Measurements from ENCODE around the gene ACACA. TPM values are rescaled to one million over a fixed set of nuclear protein-coding genes. Genes with fewer than 3 reads are reported as not detected.

Gene ACACA
- total and polyA plus RNA-seq, 2 donors (not counting 1 experiment from before 2014, with no cell fraction given), result 45.2 to 123 TPM

- Histone ChIP-seq H3K79me2 (ENCODE audit: control insufficient read depth, insufficient read depth, low read length) (no peaks in the 10 kb centered on the region), H3K27ac (ENCODE audit: insufficient read depth, low read length) (no peak overlapping the region), H3K4me1 (ENCODE audit: control insufficient read depth, extremely low read depth, insufficient read depth, low read length) (no peaks in the 10 kb centered on the region), H3K36me3 (ENCODE audit: control insufficient read depth, insufficient read depth, low read length) (peaks cover 4% of the 10 kb centered on the region), H3K9ac (ENCODE audit: insufficient read depth, low read length) (no peak overlapping the region), H3K4me3 (replicated peaks in 1 of 4; ENCODE audit: control extremely low read depth in 1 of 4, insufficient read depth in 1 of 4, low read depth in 3 of 4, low read length in 4 of 4) (no peak overlapping the region), H3K27me3 (ENCODE audit: control insufficient read depth, insufficient read depth, low read length) (no peaks in the 10 kb centered on the region), H3K9me3 (ENCODE audit: control insufficient read depth, insufficient read depth, low read depth, low read length) (no peaks in the 10 kb centered on the region), H4K20me1 (ENCODE audit: control insufficient read depth, extremely low read depth, insufficient read depth, low read length) (no peaks in the 10 kb centered on the region), H3K4me2 (ENCODE audit: extremely low read depth, insufficient read depth, low read length) (no peak overlapping the region), H2AFZ (ENCODE audit: low read length) (no peak overlapping the region)
- no peak for DNase-seq (ENCODE audit: low read depth in 2 of 2)
- TF ChIP-seq EZH2 (IDR thresholded peaks at IDR 0.05; ENCODE audit: low read length, missing control alignments) (no peak), CTCF (conservative IDR thresholded peaks at IDR 0.05 in 1 of 2, IDR thresholded peaks at IDR 0.05 in 1 of 2; ENCODE audit: low read depth in 1 of 2, low read length in 2 of 2) (no peak)
Measured at GRCh38 chr17:37231887-37232286, 174.7 kb downstream of the ACACA start.

- TF ChIP-seq CTCF (conservative IDR thresholded peaks at IDR 0.05 in 1 of 2, IDR thresholded peaks at IDR 0.05 in 1 of 2; ENCODE audit: low read depth in 1 of 2, low read length in 2 of 2), result no peak
- no peak for TF ChIP-seq EZH2 (IDR thresholded peaks at IDR 0.05; ENCODE audit: low read length, missing control alignments)
- Histone ChIP-seq H3K36me3 (ENCODE audit: control insufficient read depth, insufficient read depth, low read length) (peaks cover 4% of the 10 kb centered on the region), H3K9ac (ENCODE audit: insufficient read depth, low read length) (no peak overlapping the region), H3K4me1 (ENCODE audit: control insufficient read depth, extremely low read depth, insufficient read depth, low read length) (no peaks in the 10 kb centered on the region), H4K20me1 (ENCODE audit: control insufficient read depth, extremely low read depth, insufficient read depth, low read length) (no peaks in the 10 kb centered on the region), H2AFZ (ENCODE audit: low read length) (no peak overlapping the region), H3K4me3 (replicated peaks in 1 of 4; ENCODE audit: control extremely low read depth in 1 of 4, insufficient read depth in 1 of 4, low read depth in 3 of 4, low read length in 4 of 4) (no peak overlapping the region), H3K79me2 (ENCODE audit: control insufficient read depth, insufficient read depth, low read length) (no peaks in the 10 kb centered on the region), H3K27me3 (ENCODE audit: control insufficient read depth, insufficient read depth, low read length) (no peaks in the 10 kb centered on the region), H3K9me3 (ENCODE audit: control insufficient read depth, insufficient read depth, low read depth, low read length) (no peaks in the 10 kb centered on the region), H3K4me2 (ENCODE audit: extremely low read depth, insufficient read depth, low read length) (no peak overlapping the region), H3K27ac (ENCODE audit: insufficient read depth, low read length) (no peak overlapping the region)
- DNase-seq (ENCODE audit: low read depth in 2 of 2), result no peak
Measured at GRCh38 chr17:37230633-37231032, 176.0 kb downstream of the ACACA start.

GRCh38 chr17:37225465-37225864, 181.2 kb downstream of the ACACA start:
- H3K27ac ChIP-seq (ENCODE audit: insufficient read depth, low read length), result no peak overlapping the region
- no peak for TF ChIP-seq EZH2 (IDR thresholded peaks at IDR 0.05; ENCODE audit: low read length, missing control alignments)
- TF ChIP-seq CTCF (conservative IDR thresholded peaks at IDR 0.05 in 1 of 2, IDR thresholded peaks at IDR 0.05 in 1 of 2; ENCODE audit: low read depth in 1 of 2, low read length in 2 of 2), result no peak
- no peak for DNase-seq (ENCODE audit: low read depth in 2 of 2)

More at GRCh38 chr17:37225465-37225864, 181.2 kb downstream of the ACACA start:
- peaks cover 9% of the 10 kb centered on the region for H3K36me3 ChIP-seq (ENCODE audit: control insufficient read depth, insufficient read depth, low read length)
- no peaks in the 10 kb centered on the region for H3K79me2 ChIP-seq (ENCODE audit: control insufficient read depth, insufficient read depth, low read length)
- no peaks in the 10 kb centered on the region for H4K20me1 ChIP-seq (ENCODE audit: control insufficient read depth, extremely low read depth, insufficient read depth, low read length)
- H3K4me1 ChIP-seq (ENCODE audit: control insufficient read depth, extremely low read depth, insufficient read depth, low read length), result no peaks in the 10 kb centered on the region
- no peak overlapping the region for H3K4me2 ChIP-seq (ENCODE audit: extremely low read depth, insufficient read depth, low read length)
- H3K9ac ChIP-seq (ENCODE audit: insufficient read depth, low read length), result no peak overlapping the region
- no peak overlapping the region for H3K4me3 ChIP-seq (replicated peaks in 1 of 4; ENCODE audit: control extremely low read depth in 1 of 4, insufficient read depth in 1 of 4, low read depth in 3 of 4, low read length in 4 of 4)
- no peaks in the 10 kb centered on the region for H3K27me3 ChIP-seq (ENCODE audit: control insufficient read depth, insufficient read depth, low read length)
- no peak overlapping the region for H2AFZ ChIP-seq (ENCODE audit: low read length)
- no peaks in the 10 kb centered on the region for H3K9me3 ChIP-seq (ENCODE audit: control insufficient read depth, insufficient read depth, low read depth, low read length)

Measured in fibroblast of lung (primary cell).